ENCODE data around the gene USP40. TPM values are rescaled to one million over a fixed set of nuclear protein-coding genes. Genes with fewer than 3 reads are reported as not detected.

The USP40 gene
- total RNA-seq, 6 donors from 2014 or later = 34.4 to 75.4 (median 50.4) TPM

GRCh38 chr2:233429175-233429897 lies 137.2 kb downstream of the USP40 start:
- DNase-seq = no peak
- ATAC-seq (ENCODE audit: low FRiP score in 2 of 2) = no peak
- 87 to 95% methylated on average over 20 of the region's 20 CpGs for WGBS, 2 donors

GRCh38 chr2:233428438-233428837 lies 138.1 kb downstream of the USP40 start:
- no peak for TF ChIP-seq POLR2A (IDR thresholded peaks at IDR 0.05)
- TF ChIP-seq EP300 (IDR thresholded peaks at IDR 0.05) = no peak
- no peak for TF ChIP-seq POLR2AphosphoS5 (IDR thresholded peaks at IDR 0.05)
- TF ChIP-seq CTCF (IDR thresholded peaks at IDR 0.05) = no peak
- ATAC-seq (ENCODE audit: low FRiP score in 2 of 2) (no peak), DNase-seq (no peak)
- Histone ChIP-seq H3K4me1 (peaks cover 0 to 7% (median 3%) of the 10 kb centered on the region in 4 donors), H3K27ac (no peak overlapping the region), H3K4me3 (no peak overlapping the region), H3K36me3 (no peaks in the 10 kb centered on the region), H3K9me3 (no peaks in the 10 kb centered on the region), H3K27me3 (no peaks in the 10 kb centered on the region)
- WGBS, 2 donors = 92 to 93% methylated on average over 3 to 7 of the region's 7 CpGs

More at GRCh38 chr2:233429175-233429897, 137.2 kb downstream of the USP40 start:
- Histone ChIP-seq H3K9me3 (no peaks in the 10 kb centered on the region), H3K4me1 (peaks cover 0 to 6% (median 0%) of the 10 kb centered on the region in 4 donors), H3K27me3 (no peaks in the 10 kb centered on the region), H3K36me3 (peaks cover 0 to under 1% (median 0%) of the 10 kb centered on the region in 4 donors), H3K27ac (no peak overlapping the region), H3K4me3 (no peak overlapping the region)
- TF ChIP-seq POLR2A (IDR thresholded peaks at IDR 0.05) (no peak), POLR2AphosphoS5 (IDR thresholded peaks at IDR 0.05) (no peak), CTCF (IDR thresholded peaks at IDR 0.05) (no peak), EP300 (IDR thresholded peaks at IDR 0.05) (no peak)

- 89 to 94% methylated on average over 2 to 3 of the region's 3 CpGs for WGBS, 2 donors
- no peaks in the 10 kb centered on the region for H3K9me3 ChIP-seq
- no peaks in the 10 kb centered on the region for H3K27me3 ChIP-seq
- no peak for ATAC-seq (ENCODE audit: low FRiP score in 2 of 2)
- no peak for TF ChIP-seq POLR2AphosphoS5 (IDR thresholded peaks at IDR 0.05)
- no peak for TF ChIP-seq EP300 (IDR thresholded peaks at IDR 0.05)
- no peak for TF ChIP-seq CTCF (IDR thresholded peaks at IDR 0.05)
- no peak for TF ChIP-seq POLR2A (IDR thresholded peaks at IDR 0.05)
- no peak overlapping the region for H3K4me3 ChIP-seq
- no peaks in the 10 kb centered on the region for H3K36me3 ChIP-seq
- H3K27ac ChIP-seq = no peak overlapping the region
- DNase-seq = no peak
- H3K4me1 ChIP-seq = peaks cover 0 to 11% (median 4%) of the 10 kb centered on the region in 4 donors
Measured at GRCh38 chr2:233428008-233428407, 138.6 kb downstream of the USP40 start.

- Histone ChIP-seq H3K27me3 (no peaks in the 10 kb centered on the region), H3K27ac (no peak overlapping the region), H3K4me1 (peaks cover 1 to 21% (median 12%) of the 10 kb centered on the region in 4 donors), H3K4me3 (no peak overlapping the region), H3K9me3 (no peaks in the 10 kb centered on the region), H3K36me3 (no peaks in the 10 kb centered on the region)
- ATAC-seq (ENCODE audit: low FRiP score in 2 of 2) = no peak
- no peak for TF ChIP-seq POLR2A (IDR thresholded peaks at IDR 0.05)
- TF ChIP-seq CTCF (IDR thresholded peaks at IDR 0.05) = no peak
- TF ChIP-seq EP300 (IDR thresholded peaks at IDR 0.05) = no peak
- TF ChIP-seq POLR2AphosphoS5 (IDR thresholded peaks at IDR 0.05) = no peak
- no peak for DNase-seq
- 82 to 84% methylated on average over 7 of the region's 7 CpGs for WGBS, 2 donors
Measured at GRCh38 chr2:233426619-233427342, 139.8 kb downstream of the USP40 start.

Other genes with a start within 250 kb of the USP40 start
- 100 to 1,000 TPM in 2 of 6 donors, 10 to 100 TPM in 4; 50.0 to 141 (median 75.6) TPM for gene DGKD, start 212.3 kb downstream of the USP40 start, total RNA-seq
- gene UGT1A8, start 50.9 kb upstream of the USP40 start, total RNA-seq = not detected
- not detected for gene UGT1A10, start 69.7 kb upstream of the USP40 start, total RNA-seq
- not detected for gene UGT1A9, start 105.1 kb upstream of the USP40 start, total RNA-seq
- not detected for gene UGT1A7, start 115.1 kb upstream of the USP40 start, total RNA-seq
- 1 to 10 TPM in 1 of 6 donors, under 1 TPM in 4, not detected in 1; 0.15 to 5.0 (median 0.33) TPM for gene UGT1A6, start 126.1 kb upstream of the USP40 start, total RNA-seq
- 1 to 10 TPM in 1 of 6 donors, not detected in 5; 1.0 TPM for gene UGT1A5, start 146.1 kb upstream of the USP40 start, total RNA-seq
- gene UGT1A4, start 152.0 kb upstream of the USP40 start, total RNA-seq = under 1 TPM in 4 of 6 donors, not detected in 2; 0.14 to 0.69 (median 0.27) TPM
- under 1 TPM in 1 of 6 donors, not detected in 5; 0.30 TPM for gene UGT1A3, start 162.3 kb upstream of the USP40 start, total RNA-seq
- gene UGT1A1, start 193.5 kb upstream of the USP40 start, total RNA-seq = 1 to 10 TPM in 2 of 6 donors, under 1 TPM in 1, not detected in 3; 0.15 to 1.4 (median 1.0) TPM
- not detected for gene MROH2A, start 211.5 kb upstream of the USP40 start, total RNA-seq